ENCODE results near the gene BAIAP2L1. TPM values are rescaled to one million over a fixed set of nuclear protein-coding genes. Genes with fewer than 3 reads are reported as not detected.
A peak's percentile ranks its signal among the peaks of the same experiment; 100 is the strongest.

Gene BAIAP2L1
- total RNA-seq, 1 donor from 2014 or later, result 21.1 TPM

GRCh38 chr7:98399890-98400541 is 874 bp downstream of the BAIAP2L1 start:
- intact Hi-C loops (cut with DNase I), result no loop called here
- H3K4me3 ChIP-seq, result peak overlapping the region; percentile 73

DNA sequence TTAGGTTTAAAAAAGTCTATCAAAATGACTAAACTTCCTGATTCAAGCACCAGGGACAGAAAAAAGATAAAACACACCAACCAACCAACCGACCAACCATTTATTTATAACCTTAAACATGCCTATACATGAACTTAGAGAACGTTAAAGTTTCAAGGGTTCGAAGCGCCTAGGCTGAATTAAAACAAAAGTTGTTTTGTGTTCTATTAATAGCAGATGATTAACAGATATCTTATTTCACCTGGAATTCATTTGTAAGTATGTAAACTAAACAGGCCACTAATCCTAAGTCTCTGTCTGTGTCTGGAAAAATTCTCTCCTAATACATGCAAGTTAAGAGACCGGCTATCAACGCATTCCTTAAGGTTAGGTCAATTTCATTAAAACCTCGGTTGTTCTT is 1.4 kb downstream of the BAIAP2L1 start:
- H3K9me3 ChIP-seq, result no peaks in the 10 kb centered on the region
- intact Hi-C loops (cut with DNase I), result no loop called here
- TF ChIP-seq, protein P1, sequence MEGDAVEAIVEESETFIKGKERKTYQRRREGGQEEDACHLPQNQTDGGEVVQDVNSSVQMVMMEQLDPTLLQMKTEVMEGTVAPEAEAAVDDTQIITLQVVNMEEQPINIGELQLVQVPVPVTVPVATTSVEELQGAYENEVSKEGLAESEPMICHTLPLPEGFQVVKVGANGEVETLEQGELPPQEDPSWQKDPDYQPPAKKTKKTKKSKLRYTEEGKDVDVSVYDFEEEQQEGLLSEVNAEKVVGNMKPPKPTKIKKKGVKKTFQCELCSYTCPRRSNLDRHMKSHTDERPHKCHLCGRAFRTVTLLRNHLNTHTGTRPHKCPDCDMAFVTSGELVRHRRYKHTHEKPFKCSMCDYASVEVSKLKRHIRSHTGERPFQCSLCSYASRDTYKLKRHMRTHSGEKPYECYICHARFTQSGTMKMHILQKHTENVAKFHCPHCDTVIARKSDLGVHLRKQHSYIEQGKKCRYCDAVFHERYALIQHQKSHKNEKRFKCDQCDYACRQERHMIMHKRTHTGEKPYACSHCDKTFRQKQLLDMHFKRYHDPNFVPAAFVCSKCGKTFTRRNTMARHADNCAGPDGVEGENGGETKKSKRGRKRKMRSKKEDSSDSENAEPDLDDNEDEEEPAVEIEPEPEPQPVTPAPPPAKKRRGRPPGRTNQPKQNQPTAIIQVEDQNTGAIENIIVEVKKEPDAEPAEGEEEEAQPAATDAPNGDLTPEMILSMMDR (IDR thresholded peaks at IDR 0.05), result no peak
- DNase-seq (no peak), ATAC-seq (no peak)
- peaks cover 5% of the 10 kb centered on the region for H3K4me1 ChIP-seq
- peak overlapping the region; percentile 58 for H3K27ac ChIP-seq
- H3K27me3 ChIP-seq (ENCODE audit: low read depth), result peaks cover 13% of the 10 kb centered on the region
- H3K4me3 ChIP-seq, result peak overlapping the region; percentile 48
- H3K36me3 ChIP-seq, result no peaks in the 10 kb centered on the region

More at GRCh38 chr7:98399890-98400541, 874 bp downstream of the BAIAP2L1 start:
- DNase-seq (no peak), ATAC-seq (peak in 1 of 2 donors; percentile 35)
- Histone ChIP-seq H3K4me1 (peaks cover 5% of the 10 kb centered on the region), H3K36me3 (no peaks in the 10 kb centered on the region), H3K9me3 (no peaks in the 10 kb centered on the region), H3K27ac (peak overlapping the region; percentile 58), H3K27me3 (ENCODE audit: low read depth) (peaks cover 13% of the 10 kb centered on the region)
- TF ChIP-seq, protein P1 (IDR thresholded peaks at IDR 0.05), result no peak

DNA sequence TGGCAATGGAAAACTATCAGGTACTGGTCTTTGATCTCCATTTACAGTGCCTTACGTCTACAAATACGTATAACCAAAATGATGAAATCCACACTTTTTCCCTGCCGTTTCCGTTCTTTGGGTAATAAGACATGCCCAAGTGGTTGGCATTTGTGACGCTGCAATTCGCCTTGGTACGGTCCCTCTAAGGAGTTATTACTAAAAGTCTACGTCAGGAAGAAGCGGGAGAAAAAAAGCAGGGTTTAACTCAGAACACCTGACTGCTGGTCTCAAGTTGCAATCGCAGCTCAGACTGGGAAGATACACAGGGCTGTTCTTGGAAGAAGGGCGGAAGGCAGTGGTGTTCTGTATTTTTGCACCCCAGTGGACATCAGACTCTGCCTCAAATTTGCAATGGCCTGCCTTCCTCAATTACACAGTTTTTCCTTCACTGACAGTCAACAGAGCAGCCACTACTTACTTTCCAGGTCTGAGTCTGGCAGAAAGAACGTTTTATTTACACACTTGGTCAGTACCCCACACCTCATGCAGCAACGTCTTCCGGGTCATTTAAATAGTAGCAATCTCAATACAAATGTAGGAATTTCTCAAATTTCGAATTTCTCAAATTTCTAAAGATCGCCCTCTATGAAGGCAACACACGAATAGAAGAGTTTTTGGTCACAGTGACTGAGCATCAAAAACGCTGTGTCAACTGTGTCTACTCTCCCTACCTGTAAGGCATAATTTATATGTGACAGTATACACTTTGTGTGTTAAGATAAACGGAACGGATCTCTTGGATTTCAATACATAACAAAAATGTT is 2.1 kb downstream of the BAIAP2L1 start:
- TF ChIP-seq, protein P1 (IDR thresholded peaks at IDR 0.05), result no peak
- intact Hi-C loops (cut with DNase I), result no loop called here
- Histone ChIP-seq H3K4me3 (peak overlapping the region; percentile 48), H3K27ac (no peak overlapping the region), H3K9me3 (no peaks in the 10 kb centered on the region), H3K36me3 (no peaks in the 10 kb centered on the region), H3K4me1 (peaks cover 5% of the 10 kb centered on the region), H3K27me3 (ENCODE audit: low read depth) (peaks cover 13% of the 10 kb centered on the region)
- ATAC-seq, result no peak
- no peak for DNase-seq

DNA sequence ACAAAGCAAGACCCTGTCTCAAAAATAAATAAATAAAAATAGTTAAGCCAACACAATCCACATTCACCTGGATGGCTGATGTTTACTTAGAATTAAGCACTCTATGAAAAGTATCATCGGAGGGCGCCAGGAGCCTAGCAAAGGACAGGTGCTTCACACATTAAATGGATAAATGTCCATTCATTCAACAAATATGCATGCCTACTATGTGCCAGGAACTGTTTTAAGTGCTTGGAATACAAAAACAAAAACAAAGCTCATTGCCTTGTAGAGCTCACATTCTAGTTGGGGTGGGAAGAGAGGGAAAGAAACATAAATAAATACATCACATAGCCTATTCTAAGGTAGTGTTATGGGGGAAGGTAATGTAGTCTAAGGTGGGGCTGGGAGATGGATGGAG is 4.1 kb downstream of the BAIAP2L1 start:
- TF ChIP-seq, protein P1 (IDR thresholded peaks at IDR 0.05), result no peak
- Histone ChIP-seq H3K9me3 (no peaks in the 10 kb centered on the region), H3K4me3 (no peak overlapping the region), H3K4me1 (peaks cover 5% of the 10 kb centered on the region), H3K27ac (no peak overlapping the region), H3K36me3 (no peaks in the 10 kb centered on the region), H3K27me3 (ENCODE audit: low read depth) (peaks cover 9% of the 10 kb centered on the region)
- DNase-seq, result no peak
- ATAC-seq, result no peak
- intact Hi-C loops (cut with DNase I), result no loop called here

- intact Hi-C loops (cut with DNase I), result no loop called here
- no peaks in the 10 kb centered on the region for H3K36me3 ChIP-seq
- H3K4me1 ChIP-seq, result no peaks in the 10 kb centered on the region
- no peak for ATAC-seq
- H3K27ac ChIP-seq, result no peak overlapping the region
- H3K27me3 ChIP-seq (ENCODE audit: low read depth), result peaks cover 4% of the 10 kb centered on the region
- DNase-seq, result no peak
- H3K9me3 ChIP-seq, result no peaks in the 10 kb centered on the region
- no peak overlapping the region for H3K4me3 ChIP-seq
- TF ChIP-seq, protein P1 (IDR thresholded peaks at IDR 0.05), result no peak
Observed at GRCh38 chr7:98395951-98396350, 4.9 kb downstream of the BAIAP2L1 start.

Measured in lower lobe of right lung (tissue), 2 donors.